GM18907 (cell line): ENCODE measurements around the gene CHST11.

Experiments
- ATAC-seq: cut with Tn5 transposase; IDR thresholded peaks from one replicate; pipeline ENCODE4 v1.9.1; 2021; ENCODE audit warnings: mild to moderate bottlenecking, moderate library complexity; ENCODE audit not compliant: unreplicated experiment

CHST11 gene

GRCh38 chr12:104685366-104685765, 228.6 kb downstream of the CHST11 start:
- no peak for ATAC-seq

GRCh38 chr12:104686196-104686595, 229.4 kb downstream of the CHST11 start:
- ATAC-seq: peak; percentile 42

- ATAC-seq: no peak
Observed at GRCh38 chr12:104687823-104688573, 231.2 kb downstream of the CHST11 start.

GRCh38 chr12:104689635-104690034, 232.9 kb downstream of the CHST11 start:
- no peak for ATAC-seq

- ATAC-seq: peak; percentile 46
Observed at GRCh38 chr12:104691721-104692556, 235.2 kb downstream of the CHST11 start.

- no peak for ATAC-seq
Observed at GRCh38 chr12:104692557-104693218, 235.9 kb downstream of the CHST11 start.

- no peak for ATAC-seq
Observed at GRCh38 chr12:104693493-104693892, 236.7 kb downstream of the CHST11 start.

GRCh38 chr12:104694161-104694560, 237.4 kb downstream of the CHST11 start:
- ATAC-seq: no peak

GRCh38 chr12:104694711-104695110, 238.0 kb downstream of the CHST11 start:
- ATAC-seq: no peak

- peak; percentile 56 for ATAC-seq
Observed at GRCh38 chr12:104695453-104696148, 238.9 kb downstream of the CHST11 start.

GRCh38 chr12:104697186-104697585, 240.4 kb downstream of the CHST11 start:
- no peak for ATAC-seq

GRCh38 chr12:104698871-104699270, 242.1 kb downstream of the CHST11 start:
- ATAC-seq: no peak

- peak; percentile 52 for ATAC-seq
Observed at GRCh38 chr12:104699489-104700190, 242.9 kb downstream of the CHST11 start.

GRCh38 chr12:104700324-104700723, 243.6 kb downstream of the CHST11 start:
- no peak for ATAC-seq

- no peak for ATAC-seq
Observed at GRCh38 chr12:104701301-104701700, 244.6 kb downstream of the CHST11 start.

- ATAC-seq: no peak
Observed at GRCh38 chr12:104701756-104702155, 245.0 kb downstream of the CHST11 start.

- no peak for ATAC-seq
Observed at GRCh38 chr12:104702565-104703139, 245.9 kb downstream of the CHST11 start.

GRCh38 chr12:104703372-104703771, 246.6 kb downstream of the CHST11 start:
- no peak for ATAC-seq

GRCh38 chr12:104704224-104704779, 247.6 kb downstream of the CHST11 start:
- no peak for ATAC-seq

GRCh38 chr12:104707194-104707593, 250.4 kb downstream of the CHST11 start:
- no peak for ATAC-seq
